ENCODE measurements around the gene MAGI2. TPM values are rescaled to one million over a fixed set of nuclear protein-coding genes. Genes with fewer than 3 reads are reported as not detected.

Gene MAGI2
- total and polyA plus RNA-seq, 2 experiments from 2014 or later = 16.8 to 24.7 TPM

- H3K4me3 ChIP-seq = peak overlapping the region; percentile 54
- DNase-seq (ENCODE audit: low read depth in 1 of 2, low spot score in 1 of 2) = peak in 1 of 2 donors; percentile 18
- no peak overlapping the region for H3K27ac ChIP-seq
- no peaks in the 10 kb centered on the region for H3K9me3 ChIP-seq (ENCODE audit: low read depth)
- peaks cover 13% of the 10 kb centered on the region for H3K4me1 ChIP-seq (ENCODE audit: low read depth)
- TF ChIP-seq CTCF (IDR thresholded peaks at IDR 0.05; ENCODE audit: low read depth, low read length) = no peak
- no peaks in the 10 kb centered on the region for H3K27me3 ChIP-seq
- no peaks in the 10 kb centered on the region for H3K36me3 ChIP-seq
Observed at GRCh38 chr7:78769481-78770101, 683.9 kb downstream of the MAGI2 start.

GRCh38 chr7:78768859-78769258, 684.6 kb downstream of the MAGI2 start:
- Histone ChIP-seq H3K27ac (no peak overlapping the region), H3K9me3 (ENCODE audit: low read depth) (no peaks in the 10 kb centered on the region), H3K4me3 (peak overlapping the region; percentile 54), H3K27me3 (no peaks in the 10 kb centered on the region), H3K36me3 (no peaks in the 10 kb centered on the region), H3K4me1 (ENCODE audit: low read depth) (peaks cover 13% of the 10 kb centered on the region)
- no peak for TF ChIP-seq CTCF (IDR thresholded peaks at IDR 0.05; ENCODE audit: low read depth, low read length)
- DNase-seq (ENCODE audit: low read depth in 1 of 2, low spot score in 1 of 2) = peak in 1 of 2 donors; percentile 51

- Histone ChIP-seq H3K4me3 (no peak overlapping the region), H3K4me1 (ENCODE audit: low read depth) (peaks cover 9% of the 10 kb centered on the region), H3K36me3 (no peaks in the 10 kb centered on the region), H3K27ac (no peak overlapping the region), H3K9me3 (ENCODE audit: low read depth) (no peaks in the 10 kb centered on the region), H3K27me3 (no peaks in the 10 kb centered on the region)
- TF ChIP-seq CTCF (IDR thresholded peaks at IDR 0.05; ENCODE audit: low read depth, low read length) = no peak
- DNase-seq (ENCODE audit: low read depth in 1 of 2, low spot score in 1 of 2) = no peak
Observed at GRCh38 chr7:78765943-78766729, 687.3 kb downstream of the MAGI2 start.

GRCh38 chr7:78764571-78764970, 688.9 kb downstream of the MAGI2 start:
- Histone ChIP-seq H3K4me1 (ENCODE audit: low read depth) (peaks cover 8% of the 10 kb centered on the region), H3K4me3 (no peak overlapping the region), H3K9me3 (ENCODE audit: low read depth) (no peaks in the 10 kb centered on the region), H3K27ac (no peak overlapping the region), H3K27me3 (no peaks in the 10 kb centered on the region), H3K36me3 (no peaks in the 10 kb centered on the region)
- no peak for DNase-seq (ENCODE audit: low read depth in 1 of 2, low spot score in 1 of 2)
- no peak for TF ChIP-seq CTCF (IDR thresholded peaks at IDR 0.05; ENCODE audit: low read depth, low read length)

GRCh38 chr7:78762625-78763024, 690.8 kb downstream of the MAGI2 start:
- Histone ChIP-seq H3K36me3 (no peaks in the 10 kb centered on the region), H3K27me3 (no peaks in the 10 kb centered on the region)
- TF ChIP-seq CTCF (IDR thresholded peaks at IDR 0.05; ENCODE audit: low read depth, low read length) = no peak

More at GRCh38 chr7:78762625-78763024, 690.8 kb downstream of the MAGI2 start:
- Histone ChIP-seq H3K4me3 (no peak overlapping the region), H3K9me3 (ENCODE audit: low read depth) (no peaks in the 10 kb centered on the region), H3K27ac (no peak overlapping the region), H3K4me1 (ENCODE audit: low read depth) (no peaks in the 10 kb centered on the region)
- no peak for DNase-seq (ENCODE audit: low read depth in 1 of 2, low spot score in 1 of 2)

Measured in cardiac muscle cell (in vitro differentiated cells and primary cell).